IPS-20b (cell line): ENCODE data around the gene HECTD1.
"Not testable (repeated sequence)": the region's sequence is repeated elsewhere in the genome, so short reads cannot be mapped to it uniquely, and the experiment has no call there.

ENCODE experiments used
- H3K27ac ChIP-seq: one replicate; pipeline ENCODE4 v1.5.1; 2013; ENCODE audit warnings: low read length
- H3K27me3 ChIP-seq: 2 replicates; pipeline ENCODE4 v1.6.1; 2013; ENCODE audit warnings: mild to moderate bottlenecking, low read length, inconsistent platforms; ENCODE audit not compliant: insufficient read depth
- H3K36me3 ChIP-seq: 2 replicates; pipeline ENCODE4 v1.6.1; 2013; ENCODE audit warnings: low read depth, mild to moderate bottlenecking, inconsistent platforms, low read length, moderate library complexity; ENCODE audit not compliant: insufficient read depth
- H3K4me1 ChIP-seq: 2 replicates; pipeline ENCODE4 v1.6.1; 2013; ENCODE audit warnings: mild to moderate bottlenecking, control low read depth, inconsistent platforms, low read length, moderate library complexity; ENCODE audit not compliant: insufficient read depth
- H3K4me3 ChIP-seq: 2 replicates; pipeline ENCODE4 v1.5.1; 2013; ENCODE audit warnings: mild to moderate bottlenecking, low read length, inconsistent platforms
- H3K9ac ChIP-seq: 2 replicates; pipeline ENCODE4 v1.6.1; 2013; ENCODE audit warnings: low read depth, mild to moderate bottlenecking, inconsistent platforms, low read length, moderate library complexity
- H3K9me3 ChIP-seq: 2 replicates; pipeline ENCODE4 v1.6.1; 2013; ENCODE audit warnings: mild to moderate bottlenecking, low read depth, low read length, inconsistent platforms; ENCODE audit not compliant: insufficient read depth

HECTD1 gene

GRCh38 chr14:31190219-31190603, 17.4 kb downstream of the HECTD1 start:
- H3K9ac ChIP-seq, result no peak overlapping the region
- H3K9me3 ChIP-seq, result no peaks in the 10 kb centered on the region
- no peak overlapping the region for H3K27ac ChIP-seq
- H3K27me3 ChIP-seq, result no peaks in the 10 kb centered on the region
- no peak overlapping the region for H3K4me3 ChIP-seq
- H3K36me3 ChIP-seq, result peaks cover 29% of the 10 kb centered on the region; the same call in 1 of the 2 replicates
- H3K4me1 ChIP-seq, result no peaks in the 10 kb centered on the region

DNA sequence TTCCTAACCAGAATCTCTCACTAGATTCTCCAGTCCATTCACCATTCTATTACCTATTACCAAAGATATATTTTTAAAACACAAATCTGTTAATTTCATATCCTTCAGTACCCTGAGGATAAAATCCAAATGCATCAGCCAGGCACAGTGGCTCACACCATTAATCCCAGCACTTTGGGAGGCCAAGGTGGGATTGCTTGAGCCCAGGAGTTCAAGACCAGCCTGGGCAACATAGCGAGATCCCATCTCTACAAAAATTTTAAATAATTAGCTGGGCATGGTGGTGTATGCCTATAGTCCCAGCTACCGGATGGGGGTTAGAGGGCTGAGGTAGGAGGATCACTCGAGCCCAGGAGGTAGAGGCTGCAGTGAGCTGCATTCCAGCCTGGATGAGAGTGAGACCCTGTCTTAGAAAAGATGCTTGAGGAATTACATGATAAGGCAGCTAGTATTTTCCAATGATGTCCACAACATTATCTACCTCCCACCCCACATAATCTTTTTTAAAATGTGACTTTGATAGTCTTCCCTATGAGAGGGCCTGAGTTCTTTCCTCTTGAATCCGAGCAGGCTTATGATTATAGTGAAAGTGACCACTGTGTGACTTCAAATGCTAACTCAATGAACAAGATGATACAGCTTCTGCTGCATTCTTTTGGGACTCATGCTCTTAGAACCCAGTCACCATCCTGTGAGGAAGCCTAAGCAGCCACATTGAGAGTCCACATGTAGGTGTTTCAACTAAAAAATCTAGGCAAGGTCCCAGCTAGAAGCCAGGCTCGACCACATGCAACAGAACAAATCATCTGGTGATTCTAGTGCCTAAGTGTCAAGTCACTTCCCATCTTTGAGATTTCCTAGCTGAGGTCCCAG, 18.0 kb downstream of the HECTD1 start:
- Histone ChIP-seq H3K4me1 (no peaks in the 10 kb centered on the region), H3K36me3 (peaks cover 23% of the 10 kb centered on the region; the same call in 1 of the 2 replicates), H3K4me3 (no peak overlapping the region), H3K27me3 (no peaks in the 10 kb centered on the region), H3K9ac (no peak overlapping the region), H3K27ac (no peak overlapping the region), H3K9me3 (no peaks in the 10 kb centered on the region)

GRCh38 chr14:31188744-31189143, 18.8 kb downstream of the HECTD1 start:
- Histone ChIP-seq H3K36me3 (peaks cover 16% of the 10 kb centered on the region; the same call in 1 of the 2 replicates), H3K4me3 (no peak overlapping the region), H3K27ac (no peak overlapping the region), H3K4me1 (no peaks in the 10 kb centered on the region), H3K9me3 (no peaks in the 10 kb centered on the region), H3K9ac (no peak overlapping the region), H3K27me3 (no peaks in the 10 kb centered on the region)

- peaks cover 21% of the 10 kb centered on the region for H3K36me3 ChIP-seq
- H3K9me3 ChIP-seq, H3K9ac ChIP-seq, H3K27me3 ChIP-seq, H3K4me3 ChIP-seq, H3K27ac ChIP-seq, H3K4me1 ChIP-seq: not testable (repeated sequence)
Observed at GRCh38 chr14:31182016-31182415, 25.6 kb downstream of the HECTD1 start.

DNA sequence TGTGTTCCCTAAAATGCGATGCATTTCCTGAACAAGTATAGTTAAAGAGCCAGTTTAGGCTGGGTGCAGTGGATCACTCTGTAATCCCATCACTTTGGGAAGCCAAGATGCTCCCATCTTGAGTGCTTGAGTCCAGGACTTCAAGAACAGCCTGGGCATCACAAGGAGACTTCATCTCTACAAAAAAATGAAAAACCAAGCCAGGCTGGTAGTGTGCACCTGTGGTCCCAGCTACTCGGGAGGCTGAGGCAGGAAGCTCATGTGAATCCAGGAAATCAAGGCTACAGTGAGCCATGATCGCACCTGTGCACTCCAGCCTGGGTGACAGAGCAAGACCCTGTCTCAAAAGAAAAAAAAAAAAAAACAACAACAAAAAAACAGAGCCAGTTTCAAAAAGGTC, 26.3 kb downstream of the HECTD1 start:
- peaks cover 21% of the 10 kb centered on the region for H3K36me3 ChIP-seq
- no peak overlapping the region; the same call in 1 of the 2 replicates for H3K9ac ChIP-seq
- no peaks in the 10 kb centered on the region for H3K9me3 ChIP-seq
- no peaks in the 10 kb centered on the region for H3K4me1 ChIP-seq
- no peaks in the 10 kb centered on the region for H3K27me3 ChIP-seq
- no peak overlapping the region for H3K4me3 ChIP-seq
- no peak overlapping the region for H3K27ac ChIP-seq

- Histone ChIP-seq H3K36me3 (peaks cover 22% of the 10 kb centered on the region), H3K9me3 (no peaks in the 10 kb centered on the region), H3K4me3 (no peak overlapping the region), H3K27me3 (no peaks in the 10 kb centered on the region), H3K4me1 (no peaks in the 10 kb centered on the region), H3K9ac (no peak overlapping the region), H3K27ac (no peak overlapping the region)
Observed at GRCh38 chr14:31180299-31181051, 27.1 kb downstream of the HECTD1 start.

DNA sequence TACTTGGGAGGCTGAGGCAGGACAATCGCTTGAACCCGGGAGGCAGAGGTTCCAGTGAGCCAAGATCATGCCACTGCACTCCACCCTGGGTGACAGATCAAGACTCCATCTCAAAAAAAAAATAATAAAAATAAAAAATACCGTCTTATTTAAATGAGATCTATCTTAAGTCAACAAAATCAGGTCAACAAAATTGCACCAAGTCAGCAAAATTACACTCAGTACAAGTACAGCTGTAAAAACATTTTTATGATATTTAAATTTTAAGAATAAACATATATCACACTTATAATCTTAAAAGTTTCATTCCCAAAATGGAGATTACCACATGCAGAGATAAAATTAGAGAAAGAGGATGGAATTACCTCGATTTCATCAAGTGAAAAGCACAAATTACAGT, 33.2 kb downstream of the HECTD1 start:
- Histone ChIP-seq H3K27ac (no peak overlapping the region), H3K4me3 (no peak overlapping the region), H3K4me1 (no peaks in the 10 kb centered on the region), H3K9ac (no peak overlapping the region), H3K27me3 (no peaks in the 10 kb centered on the region), H3K9me3 (no peaks in the 10 kb centered on the region), H3K36me3 (peaks cover 68% of the 10 kb centered on the region)

DNA sequence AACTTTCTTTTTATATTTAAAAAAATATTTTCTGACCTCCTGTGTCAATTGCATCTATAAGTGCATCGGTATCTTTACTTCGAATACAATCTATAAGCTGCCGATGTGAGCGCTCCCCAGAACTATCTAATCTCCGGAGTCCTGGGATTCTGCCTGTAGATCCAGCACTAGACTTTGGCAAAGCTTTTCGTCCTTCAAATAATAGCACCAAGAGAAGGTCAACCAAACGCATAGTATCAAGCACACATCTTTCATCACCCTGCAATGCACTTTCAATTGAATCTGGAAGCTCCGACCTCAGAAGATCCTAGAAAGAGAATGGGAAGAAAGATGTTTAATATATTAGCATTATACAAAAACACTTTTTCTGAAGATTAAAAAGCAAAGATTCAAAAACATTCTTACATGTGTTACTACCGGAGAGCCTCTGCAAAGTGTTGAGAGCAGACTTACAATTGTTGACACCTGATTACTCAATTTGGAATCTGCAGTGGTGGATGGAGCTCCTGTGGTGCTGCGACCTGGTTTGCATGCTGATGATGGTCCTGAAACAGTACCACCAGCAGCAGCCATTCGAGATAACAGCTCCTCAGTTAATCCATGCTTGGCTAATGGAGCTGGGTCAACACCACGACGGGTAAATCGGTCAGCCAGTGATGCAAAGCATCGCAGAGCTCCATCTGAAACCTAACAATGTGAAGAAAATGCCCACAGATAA, 34.3 kb downstream of the HECTD1 start:
- no peak overlapping the region for H3K27ac ChIP-seq
- H3K27me3 ChIP-seq, result no peaks in the 10 kb centered on the region
- H3K4me1 ChIP-seq, result no peaks in the 10 kb centered on the region
- no peak overlapping the region for H3K4me3 ChIP-seq
- H3K9me3 ChIP-seq, result no peaks in the 10 kb centered on the region
- peaks cover 78% of the 10 kb centered on the region for H3K36me3 ChIP-seq
- no peak overlapping the region for H3K9ac ChIP-seq

DNA sequence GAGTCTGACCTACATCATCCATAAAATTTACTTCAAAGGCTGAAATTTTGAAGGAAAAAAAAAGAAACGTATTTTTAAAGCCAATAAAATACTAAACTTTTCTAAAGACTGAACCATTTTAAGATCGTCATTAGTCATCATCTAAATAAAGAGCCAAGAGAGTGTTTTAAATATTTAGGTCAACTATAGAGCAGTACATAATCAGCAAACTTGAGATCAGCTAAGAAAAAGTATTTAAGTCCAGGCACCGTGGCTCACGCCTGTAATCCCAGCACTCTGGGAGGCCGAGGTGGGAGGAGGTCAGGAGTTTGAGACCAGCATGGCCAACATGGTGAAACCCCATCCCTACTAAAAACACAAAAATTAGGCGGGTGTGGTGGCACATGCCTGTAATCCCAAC, 35.5 kb downstream of the HECTD1 start:
- peaks cover 81% of the 10 kb centered on the region for H3K36me3 ChIP-seq
- H3K27ac ChIP-seq, result no peak overlapping the region
- no peak overlapping the region for H3K9ac ChIP-seq
- no peaks in the 10 kb centered on the region for H3K4me1 ChIP-seq
- no peaks in the 10 kb centered on the region for H3K27me3 ChIP-seq
- no peak overlapping the region for H3K4me3 ChIP-seq
- no peaks in the 10 kb centered on the region for H3K9me3 ChIP-seq

GRCh38 chr14:31170411-31170810, 37.2 kb downstream of the HECTD1 start:
- H3K27ac ChIP-seq, result no peak overlapping the region
- no peak overlapping the region for H3K4me3 ChIP-seq
- peaks cover 92% of the 10 kb centered on the region for H3K36me3 ChIP-seq
- no peaks in the 10 kb centered on the region for H3K9me3 ChIP-seq
- H3K27me3 ChIP-seq, result no peaks in the 10 kb centered on the region
- H3K4me1 ChIP-seq, result no peaks in the 10 kb centered on the region
- H3K9ac ChIP-seq, result no peak overlapping the region

DNA sequence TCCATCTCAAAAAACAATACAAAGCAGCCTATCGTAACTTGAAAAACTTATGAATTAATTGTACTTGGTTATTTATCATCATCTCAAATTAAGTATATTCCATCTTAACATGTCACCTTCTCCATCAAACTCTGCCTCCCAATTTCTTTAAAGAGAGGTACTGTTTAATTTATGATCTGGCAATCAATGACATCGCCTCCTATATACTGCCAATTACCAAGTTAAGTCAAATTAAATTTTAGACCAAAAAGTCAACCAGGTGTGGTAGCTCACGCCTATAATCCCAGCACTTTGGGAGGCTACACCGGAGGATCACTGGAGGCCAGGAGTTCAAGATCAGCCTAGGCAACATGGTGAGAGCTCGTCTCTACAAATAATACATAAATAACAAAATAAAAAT, 37.7 kb downstream of the HECTD1 start:
- Histone ChIP-seq H3K27me3 (no peaks in the 10 kb centered on the region), H3K9me3 (no peaks in the 10 kb centered on the region), H3K4me1 (no peaks in the 10 kb centered on the region), H3K9ac (no peak overlapping the region), H3K36me3 (peaks cover 93% of the 10 kb centered on the region), H3K4me3 (no peak overlapping the region), H3K27ac (no peak overlapping the region)
